ENCODE data around the gene CHCHD5.
"Not testable (repeated sequence)": the region's sequence is repeated elsewhere in the genome, so short reads cannot be mapped to it uniquely, and the experiment has no call there.

The CHCHD5 gene

DNA sequence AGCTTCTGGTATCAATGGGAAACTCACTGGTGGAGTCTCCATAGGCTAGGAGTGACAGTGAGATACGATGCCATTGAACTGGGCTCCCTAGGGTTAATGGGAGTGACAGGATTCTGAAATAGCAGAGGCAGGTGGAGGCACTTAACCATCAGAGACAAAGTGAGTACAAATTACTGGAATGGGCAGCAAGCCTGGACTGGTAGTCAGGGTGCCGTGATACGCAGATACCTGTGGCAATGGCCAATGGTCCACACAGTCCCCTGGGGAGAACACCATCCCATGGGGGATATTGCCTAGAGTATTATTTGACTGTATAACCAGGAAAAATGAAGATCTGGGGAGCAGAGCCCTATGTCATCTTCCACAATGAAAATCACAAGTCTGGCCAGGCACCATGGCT is 17.3 kb downstream of the CHCHD5 start:
- DNase-seq (ENCODE audit: low read depth), result no peak
- TF ChIP-seq, protein P1, sequence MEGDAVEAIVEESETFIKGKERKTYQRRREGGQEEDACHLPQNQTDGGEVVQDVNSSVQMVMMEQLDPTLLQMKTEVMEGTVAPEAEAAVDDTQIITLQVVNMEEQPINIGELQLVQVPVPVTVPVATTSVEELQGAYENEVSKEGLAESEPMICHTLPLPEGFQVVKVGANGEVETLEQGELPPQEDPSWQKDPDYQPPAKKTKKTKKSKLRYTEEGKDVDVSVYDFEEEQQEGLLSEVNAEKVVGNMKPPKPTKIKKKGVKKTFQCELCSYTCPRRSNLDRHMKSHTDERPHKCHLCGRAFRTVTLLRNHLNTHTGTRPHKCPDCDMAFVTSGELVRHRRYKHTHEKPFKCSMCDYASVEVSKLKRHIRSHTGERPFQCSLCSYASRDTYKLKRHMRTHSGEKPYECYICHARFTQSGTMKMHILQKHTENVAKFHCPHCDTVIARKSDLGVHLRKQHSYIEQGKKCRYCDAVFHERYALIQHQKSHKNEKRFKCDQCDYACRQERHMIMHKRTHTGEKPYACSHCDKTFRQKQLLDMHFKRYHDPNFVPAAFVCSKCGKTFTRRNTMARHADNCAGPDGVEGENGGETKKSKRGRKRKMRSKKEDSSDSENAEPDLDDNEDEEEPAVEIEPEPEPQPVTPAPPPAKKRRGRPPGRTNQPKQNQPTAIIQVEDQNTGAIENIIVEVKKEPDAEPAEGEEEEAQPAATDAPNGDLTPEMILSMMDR (IDR thresholded peaks at IDR 0.05; ENCODE audit: control insufficient read depth, extremely low read depth, insufficient read depth), result no peak
- no peak overlapping the region for H3K4me3 ChIP-seq (ENCODE audit: low read depth, low read length)

DNA sequence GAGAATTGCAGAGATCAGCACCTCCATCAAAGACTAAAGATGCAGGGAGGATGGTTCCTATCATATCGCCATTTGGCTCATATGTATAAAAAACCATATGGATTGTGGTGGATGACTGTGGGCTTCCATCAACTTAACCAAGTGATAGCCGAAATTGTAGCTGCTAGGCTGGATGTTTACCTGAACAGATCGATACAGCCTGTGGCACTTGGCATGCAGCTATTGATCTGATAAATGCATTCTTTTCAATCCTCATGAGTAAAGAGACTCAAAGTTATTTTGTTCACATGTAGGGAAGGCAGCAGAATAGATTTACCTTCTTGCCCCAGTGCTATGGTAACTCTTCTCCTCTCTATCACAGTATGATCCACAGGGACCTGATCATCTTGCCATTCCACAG is 18.5 kb downstream of the CHCHD5 start:
- TF ChIP-seq, protein P1 (IDR thresholded peaks at IDR 0.05; ENCODE audit: control insufficient read depth, extremely low read depth, insufficient read depth), result no peak
- DNase-seq (ENCODE audit: low read depth), result no peak
- H3K4me3 ChIP-seq (ENCODE audit: low read depth, low read length), result no peak overlapping the region

DNA sequence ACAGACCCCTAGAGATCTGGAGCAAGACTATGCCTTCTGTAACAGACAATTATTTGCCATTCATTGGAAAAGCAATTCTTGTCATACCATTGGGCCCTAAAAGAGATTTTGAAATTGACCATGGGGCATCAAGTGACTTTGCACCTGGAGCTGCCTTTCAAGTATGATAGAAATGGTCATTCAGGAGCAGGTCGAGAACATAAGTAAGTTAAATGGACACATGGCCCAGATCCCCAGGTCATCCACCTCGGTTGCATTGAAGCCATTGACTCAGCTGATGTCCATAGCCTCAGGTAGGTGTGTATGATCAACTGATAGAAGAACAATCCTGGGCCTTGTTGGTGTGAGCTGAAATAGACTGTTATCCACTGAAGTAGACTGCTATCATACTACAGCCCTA is 19.3 kb downstream of the CHCHD5 start:
- no peak for DNase-seq (ENCODE audit: low read depth)

DNA sequence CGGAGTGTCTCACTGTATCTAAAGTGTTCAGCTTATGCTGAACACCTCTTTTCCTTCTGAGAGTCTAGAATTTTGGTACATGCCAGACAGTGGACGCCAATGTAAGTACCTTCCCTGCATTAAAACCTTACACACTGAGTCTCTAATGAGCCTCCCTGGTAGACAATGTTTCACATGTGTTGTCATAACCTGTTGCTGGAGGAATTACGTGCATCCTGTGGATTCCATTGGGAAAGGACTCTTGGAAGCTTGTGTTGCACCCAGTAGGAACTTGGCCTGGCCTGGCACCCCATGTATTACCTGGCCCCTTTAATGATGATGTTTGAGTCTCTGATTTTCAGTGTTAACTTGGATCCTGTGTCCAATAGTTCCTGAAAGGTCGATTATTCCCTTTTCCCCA is 20.5 kb downstream of the CHCHD5 start:
- H3K4me3 ChIP-seq (ENCODE audit: low read depth, low read length), result no peak overlapping the region
- TF ChIP-seq, protein P1 (IDR thresholded peaks at IDR 0.05; ENCODE audit: control insufficient read depth, extremely low read depth, insufficient read depth), result no peak
- no peak for DNase-seq (ENCODE audit: low read depth)

More for the DNA sequence above, 19.3 kb downstream of the CHCHD5 start:
- no peak overlapping the region for H3K4me3 ChIP-seq (ENCODE audit: low read depth, low read length)
- TF ChIP-seq, protein P1 (IDR thresholded peaks at IDR 0.05; ENCODE audit: control insufficient read depth, extremely low read depth, insufficient read depth), result no peak

DNA sequence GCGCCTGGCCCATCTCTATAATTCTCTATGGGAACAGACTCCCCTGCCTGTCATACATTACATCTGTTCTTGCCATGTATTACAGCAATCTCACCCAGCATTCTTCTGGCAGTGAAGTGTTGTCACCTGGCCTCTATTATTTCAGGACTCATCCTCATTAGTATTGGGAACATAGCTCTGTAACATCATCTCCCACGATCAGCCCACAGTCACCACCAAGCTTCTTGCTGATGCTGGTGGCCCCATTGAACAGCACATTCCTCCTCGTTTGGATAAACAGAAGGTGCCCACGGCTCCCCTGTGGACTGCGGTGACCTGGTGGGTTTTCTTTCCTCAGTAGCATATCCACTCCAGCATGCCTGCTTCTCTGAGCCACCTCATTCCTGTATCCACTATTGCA is 21.5 kb downstream of the CHCHD5 start:
- no peak for DNase-seq (ENCODE audit: low read depth)
- TF ChIP-seq, protein P1 (IDR thresholded peaks at IDR 0.05; ENCODE audit: control insufficient read depth, extremely low read depth, insufficient read depth), result no peak
- H3K4me3 ChIP-seq (ENCODE audit: low read depth, low read length), result no peak overlapping the region

DNA sequence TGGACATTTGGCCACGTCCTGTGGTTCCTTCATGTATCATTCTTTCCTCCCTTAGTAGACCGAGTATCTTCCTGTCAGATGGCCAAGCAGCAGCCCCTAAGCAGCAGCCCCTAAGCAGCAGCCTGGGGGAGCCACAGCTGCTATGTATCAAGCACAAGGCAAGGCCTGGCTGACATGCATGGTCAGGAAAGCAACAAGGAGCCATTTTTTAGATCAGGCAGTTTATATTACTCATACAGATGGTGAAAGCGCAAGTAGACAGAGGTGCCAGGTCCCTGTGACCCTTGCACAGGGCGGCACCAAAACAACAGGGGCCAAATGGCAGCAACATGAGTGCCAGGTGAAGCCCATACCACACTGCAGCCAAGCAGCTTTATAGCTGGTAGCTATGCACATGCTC is 22.1 kb downstream of the CHCHD5 start:
- no peak overlapping the region for H3K4me3 ChIP-seq (ENCODE audit: low read depth, low read length)
- TF ChIP-seq, protein P1 (IDR thresholded peaks at IDR 0.05; ENCODE audit: control insufficient read depth, extremely low read depth, insufficient read depth), result no peak
- DNase-seq (ENCODE audit: low read depth), result no peak

DNA sequence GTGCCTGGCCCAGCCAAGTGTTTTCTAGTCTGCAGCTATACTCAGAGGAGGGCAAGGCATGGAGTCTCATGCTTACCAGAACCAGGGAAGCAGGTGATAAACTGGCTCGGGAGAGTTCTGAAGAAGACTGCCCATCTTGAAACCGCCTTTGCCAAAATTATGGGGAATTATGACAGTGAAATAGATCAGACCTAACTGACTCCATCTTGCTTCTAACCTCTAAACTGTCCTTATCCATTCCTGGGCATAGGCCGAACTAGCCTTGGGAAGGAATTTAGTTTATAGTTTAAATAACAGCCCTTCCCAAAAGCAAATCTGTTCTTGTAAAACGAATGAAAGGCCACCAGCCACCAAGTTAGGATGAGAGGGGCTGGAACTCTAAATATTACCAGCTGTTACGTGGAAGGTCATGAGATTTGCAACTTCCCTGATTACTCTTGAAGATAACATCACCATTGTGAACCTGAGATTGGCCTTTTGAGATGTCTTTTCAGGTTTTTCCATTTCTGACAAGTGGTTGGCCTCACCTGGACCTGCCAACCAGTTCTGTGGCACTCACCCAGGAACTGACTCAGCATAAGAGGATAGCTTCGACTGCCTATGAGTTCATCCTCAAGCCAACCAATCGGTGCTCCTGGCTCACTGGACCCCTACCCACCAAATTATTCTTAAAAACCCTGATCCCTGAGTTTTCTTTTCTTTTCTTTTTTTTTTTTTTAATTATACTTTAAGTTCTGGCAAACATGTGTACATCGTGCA is 23.4 kb downstream of the CHCHD5 start:
- no peak overlapping the region for H3K4me3 ChIP-seq (ENCODE audit: low read depth, low read length)
- peak; percentile 50 for DNase-seq (ENCODE audit: low read depth)
- TF ChIP-seq, protein P1 (IDR thresholded peaks at IDR 0.05; ENCODE audit: control insufficient read depth, extremely low read depth, insufficient read depth), result no peak

DNA sequence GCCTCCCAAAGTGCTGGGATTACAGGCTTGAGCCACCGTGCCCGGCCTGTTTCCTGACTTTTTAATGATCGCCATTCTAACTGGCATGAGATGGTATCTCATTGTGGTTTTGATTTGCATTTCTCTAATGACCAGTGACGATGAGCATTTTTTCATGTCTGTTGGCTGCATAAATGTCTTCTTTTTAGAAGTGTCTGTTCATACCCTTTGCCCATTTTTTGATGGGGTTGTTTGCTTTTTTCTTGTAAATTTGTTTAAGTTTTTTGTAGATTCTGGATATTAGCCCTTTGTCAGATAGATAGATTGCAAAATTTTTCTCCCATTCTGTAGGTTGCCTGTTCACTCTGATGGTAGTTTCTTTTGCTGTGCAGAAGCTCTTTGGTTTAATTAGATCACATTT is 24.9 kb downstream of the CHCHD5 start:
- H3K4me3 ChIP-seq (ENCODE audit: low read depth, low read length); DNase-seq (ENCODE audit: low read depth): not testable (repeated sequence)

DNA sequence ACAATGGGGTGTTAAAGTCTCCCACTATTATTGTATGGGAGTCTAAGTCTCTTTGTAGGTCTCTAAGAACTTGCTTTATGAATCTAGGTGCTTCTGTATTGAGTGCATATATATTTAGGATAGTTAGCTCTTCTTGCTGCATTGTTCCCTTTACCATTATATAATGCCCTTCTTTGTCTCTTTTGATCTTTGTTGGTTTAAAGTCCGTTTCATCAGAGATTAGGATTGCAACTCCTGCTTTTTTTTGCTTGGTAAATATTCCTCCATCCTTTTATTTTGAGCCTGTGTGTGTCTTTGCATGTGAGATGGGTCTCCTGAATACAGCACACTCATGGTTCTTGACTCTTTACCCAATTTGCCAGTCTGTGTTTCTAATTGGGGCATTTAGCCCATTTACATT is 27.9 kb downstream of the CHCHD5 start:
- not testable (repeated sequence) for DNase-seq (ENCODE audit: low read depth); H3K4me3 ChIP-seq (ENCODE audit: low read depth, low read length)

Data from LNCaP clone FGC (cell line).